HepG2 (cell line): Measurements from ENCODE around the gene MXRA8. TPM values are rescaled to one million over a fixed set of nuclear protein-coding genes. Genes with fewer than 3 reads are reported as not detected.

ENCODE experiments used
- GATAD1 ChIP-seq: IDR thresholded peaks from 2 replicates; pipeline ENCODE4 v1.6.1; 2016; ENCODE audit warnings: missing genetic modification reagents, missing compliant biosample characterization
- HNRNPK ChIP-seq: fragments of 200-400 bp; formaldehyde crosslinking; IDR thresholded peaks from 2 replicates; pipeline ENCODE4 v1.6.1; 2018; ENCODE audit warnings: low read length, low read depth, moderate library complexity, mild to moderate bottlenecking; ENCODE audit not compliant: poor library complexity, severe bottlenecking
- IKZF1 ChIP-seq: fragments of 450-650 bp; IDR thresholded peaks from 2 replicates; pipeline ENCODE4 v1.7.1; 2016
- KMT2B ChIP-seq: IDR thresholded peaks from 2 replicates; pipeline ENCODE4 v1.6.1; 2016; ENCODE audit warnings: missing genetic modification reagents, missing compliant biosample characterization
- SALL1 ChIP-seq: sonication (generic); formaldehyde crosslinking; IDR thresholded peaks from 2 replicates; pipeline ENCODE4 v1.8.0; 2022; ENCODE audit warnings: mild to moderate bottlenecking, missing genetic modification reagents
- SIX1 ChIP-seq: sonication (generic); formaldehyde crosslinking; IDR thresholded peaks from 2 replicates; pipeline ENCODE4 v1.4.0; 2020; ENCODE audit warnings: missing genetic modification reagents, borderline replicate concordance
- SIX4 ChIP-seq: sonication (generic); formaldehyde crosslinking; IDR thresholded peaks from 2 replicates; pipeline ENCODE4 v1.4.0; 2020; ENCODE audit warnings: missing genetic modification reagents
- SOX6 ChIP-seq, 2 experiments: fragments of 450-650 bp in 1 of 2; sonication (generic) in 1 of 2; formaldehyde crosslinking in 1 of 2; IDR thresholded peaks; 2 replicates each; pipeline versions ENCODE4 v1.4.0 to v1.6.1; 2017 to 2020; ENCODE audit warnings: antibody characterized with exemption in 1 of 2, mild to moderate bottlenecking in 1 of 2, missing genetic modification reagents in 1 of 2
- SPEN ChIP-seq: sonication (generic); formaldehyde crosslinking; IDR thresholded peaks from 2 replicates; pipeline ENCODE4 v1.5.1; 2020; ENCODE audit warnings: low read depth, mild to moderate bottlenecking, missing genetic modification reagents
- SRY ChIP-seq: sonication (generic); formaldehyde crosslinking; IDR thresholded peaks from 2 replicates; pipeline ENCODE4 v1.8.0; 2022; ENCODE audit warnings: mild to moderate bottlenecking, missing genetic modification reagents
- TAF15 ChIP-seq: fragments of 200-400 bp; formaldehyde crosslinking; IDR thresholded peaks from one replicate; pipeline ENCODE4 v1.6.1; 2018; ENCODE audit warnings: mild to moderate bottlenecking, low read depth, low read length; ENCODE audit not compliant: poor library complexity, severe bottlenecking
- ZBTB1 ChIP-seq: sonication (generic); formaldehyde crosslinking; IDR thresholded peaks from 2 replicates; pipeline ENCODE4 v1.4.0; 2020; ENCODE audit warnings: missing genetic modification reagents, borderline replicate concordance
- ZNF10 ChIP-seq: sonication (generic); formaldehyde crosslinking; IDR thresholded peaks from 2 replicates; pipeline ENCODE4 v1.4.0; 2020; ENCODE audit warnings: mild to moderate bottlenecking, low read depth, missing genetic modification reagents, borderline replicate concordance
- ZNF335 ChIP-seq: sonication (generic); formaldehyde crosslinking; IDR thresholded peaks from 2 replicates; pipeline ENCODE4 v1.4.0; 2020; ENCODE audit warnings: missing genetic modification reagents
- ZSCAN31 ChIP-seq: sonication (generic); formaldehyde crosslinking; IDR thresholded peaks from 2 replicates; pipeline ENCODE4 v1.5.0; 2020; ENCODE audit warnings: low read depth, mild to moderate bottlenecking, missing genetic modification reagents
- polyA plus RNA-seq, 8 experiments: library from polyadenylated mRNA; depleted of rRNA in 3 of 8; stranded (reverse) in 7 of 8; unstranded in 1 of 8; fragments of >200 nt; fragmentation: Illumina TruSeq in 4 of 8; extraction: Trizol in 4 of 8; gene quantifications; 2 replicates each; pipeline versions ENCODE4 v1.2.1 to v1.2.3, GENCODE V29; 2011 to 2016; ENCODE audit warnings: low read depth in 4 of 8, missing spikeins in 1 of 8, mixed read lengths in 1 of 8; ENCODE audit not compliant: insufficient read depth in 1 of 8
- total RNA-seq, 5 experiments: library from RNA; depleted of rRNA; stranded (reverse); fragments of >200 nt; fragmentation: Illumina TruSeq; extraction: Trizol; gene quantifications; 2 replicates each; pipeline ENCODE4 v1.2.3, GENCODE V29; 2016; ENCODE audit warnings: low read depth in 1 of 5
- TF ChIP-seq, protein P1 (sequence below), 2 experiments: sonication (generic) in 1 of 2; formaldehyde crosslinking in 1 of 2; IDR thresholded peaks; 2 replicates each; pipeline versions ENCODE4 v1.4.0 to v1.6.1; 2016 to 2020; ENCODE audit warnings: borderline replicate concordance in 1 of 2, low read depth in 1 of 2, mild to moderate bottlenecking in 1 of 2, missing genetic modification reagents in 1 of 2
- TF ChIP-seq, protein P2 (sequence below): sonication (generic); formaldehyde crosslinking; IDR thresholded peaks from 2 replicates; pipeline ENCODE4 v1.5.1; 2020; ENCODE audit warnings: mild to moderate bottlenecking, missing genetic modification reagents, moderate library complexity
- TF ChIP-seq, protein P3 (sequence below): IDR thresholded peaks from 2 replicates; pipeline ENCODE4 v1.6.1; 2016; ENCODE audit warnings: low read depth, borderline replicate concordance
- TF ChIP-seq, protein P4 (sequence below): sonication (generic); formaldehyde crosslinking; IDR thresholded peaks from 2 replicates; pipeline ENCODE4 v1.4.0; 2020; ENCODE audit warnings: missing genetic modification reagents

The MXRA8 gene
- total and polyA plus RNA-seq, 2 of the 13 experiments (the other 11 are each of a cell fraction or from before 2014, with no cell fraction given) = 19.8 to 44.8 TPM

DNA sequence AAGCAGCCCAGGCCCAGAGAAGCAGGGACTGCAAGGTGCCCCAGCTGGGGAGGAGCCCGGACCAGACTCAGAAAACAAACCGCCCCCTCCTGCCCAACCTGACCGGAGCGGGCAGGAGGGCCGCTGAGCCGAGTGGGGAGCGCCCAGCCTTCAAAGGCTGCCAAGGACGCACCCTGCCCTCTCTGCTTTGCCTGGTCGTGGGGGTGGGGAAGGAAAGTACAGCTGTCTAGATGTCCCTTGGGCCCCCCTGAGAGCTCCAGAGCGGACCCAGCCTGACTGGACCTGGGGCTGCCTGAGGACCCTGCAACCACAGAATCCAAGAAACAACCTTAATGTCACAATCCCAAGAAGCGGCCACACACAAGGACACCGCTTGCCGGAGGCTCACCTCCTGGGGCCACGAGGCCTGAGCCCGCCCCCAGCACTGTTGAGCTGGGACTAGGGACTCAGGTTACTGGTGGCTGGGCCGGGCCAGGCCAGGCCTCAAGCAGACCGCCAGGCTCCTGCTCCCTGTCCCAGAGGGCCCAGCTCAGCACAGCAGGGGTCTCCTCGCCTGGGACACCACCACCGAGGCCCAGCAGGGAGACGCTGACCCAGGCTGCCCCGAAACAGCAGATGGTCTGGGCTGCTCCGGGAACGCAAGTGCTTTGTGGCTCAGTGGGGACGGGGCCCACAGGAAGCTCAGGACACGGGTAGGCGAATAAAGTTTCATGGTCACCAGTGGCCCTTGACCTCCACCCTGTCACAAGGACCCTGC, 10.5 kb downstream of the MXRA8 start (continued):
- TF ChIP-seq, protein P1, sequence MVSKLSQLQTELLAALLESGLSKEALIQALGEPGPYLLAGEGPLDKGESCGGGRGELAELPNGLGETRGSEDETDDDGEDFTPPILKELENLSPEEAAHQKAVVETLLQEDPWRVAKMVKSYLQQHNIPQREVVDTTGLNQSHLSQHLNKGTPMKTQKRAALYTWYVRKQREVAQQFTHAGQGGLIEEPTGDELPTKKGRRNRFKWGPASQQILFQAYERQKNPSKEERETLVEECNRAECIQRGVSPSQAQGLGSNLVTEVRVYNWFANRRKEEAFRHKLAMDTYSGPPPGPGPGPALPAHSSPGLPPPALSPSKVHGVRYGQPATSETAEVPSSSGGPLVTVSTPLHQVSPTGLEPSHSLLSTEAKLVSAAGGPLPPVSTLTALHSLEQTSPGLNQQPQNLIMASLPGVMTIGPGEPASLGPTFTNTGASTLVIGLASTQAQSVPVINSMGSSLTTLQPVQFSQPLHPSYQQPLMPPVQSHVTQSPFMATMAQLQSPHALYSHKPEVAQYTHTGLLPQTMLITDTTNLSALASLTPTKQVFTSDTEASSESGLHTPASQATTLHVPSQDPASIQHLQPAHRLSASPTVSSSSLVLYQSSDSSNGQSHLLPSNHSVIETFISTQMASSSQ (IDR thresholded peaks at IDR 0.05; ENCODE audit: low read depth) = no peak
- TF ChIP-seq, protein P1 (CRISPR knock-in tag; IDR thresholded peaks at IDR 0.05; ENCODE audit: borderline replicate concordance) = peak; percentile 9; the same call in 1 of the 2 replicates
- peak; percentile 73; the same call in 1 of the 2 replicates for TF ChIP-seq SIX4
- no peak for TF ChIP-seq ZNF335 (CRISPR knock-in tag)
- no peak for TF ChIP-seq SOX6 (IDR thresholded peaks at IDR 0.05)
- peak; percentile 46 for TF ChIP-seq SOX6 (CRISPR knock-in tag; IDR thresholded peaks at IDR 0.05)
- TF ChIP-seq IKZF1 = no peak
- TF ChIP-seq HNRNPK = no peak
- no peak for TF ChIP-seq ZNF10 (CRISPR knock-in tag)
- TF ChIP-seq, protein P2, sequence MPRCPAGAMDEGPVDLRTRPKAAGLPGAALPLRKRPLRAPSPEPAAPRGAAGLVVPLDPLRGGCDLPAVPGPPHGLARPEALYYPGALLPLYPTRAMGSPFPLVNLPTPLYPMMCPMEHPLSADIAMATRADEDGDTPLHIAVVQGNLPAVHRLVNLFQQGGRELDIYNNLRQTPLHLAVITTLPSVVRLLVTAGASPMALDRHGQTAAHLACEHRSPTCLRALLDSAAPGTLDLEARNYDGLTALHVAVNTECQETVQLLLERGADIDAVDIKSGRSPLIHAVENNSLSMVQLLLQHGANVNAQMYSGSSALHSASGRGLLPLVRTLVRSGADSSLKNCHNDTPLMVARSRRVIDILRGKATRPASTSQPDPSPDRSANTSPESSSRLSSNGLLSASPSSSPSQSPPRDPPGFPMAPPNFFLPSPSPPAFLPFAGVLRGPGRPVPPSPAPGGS (CRISPR knock-in tag) = peak; percentile 32; the same call in 1 of the 2 replicates
- peak; percentile 53; the same call in 1 of the 2 replicates for TF ChIP-seq GATAD1 (CRISPR knock-in tag)
- TF ChIP-seq KMT2B (CRISPR knock-in tag) = peak; percentile 38; the same call in 1 of the 2 replicates
- TF ChIP-seq, protein P3, sequence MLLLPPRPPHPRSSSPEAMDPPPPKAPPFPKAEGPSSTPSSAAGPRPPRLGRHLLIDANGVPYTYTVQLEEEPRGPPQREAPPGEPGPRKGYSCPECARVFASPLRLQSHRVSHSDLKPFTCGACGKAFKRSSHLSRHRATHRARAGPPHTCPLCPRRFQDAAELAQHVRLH = no peak
- TF ChIP-seq SALL1 (CRISPR knock-in tag) = peak; percentile 11; the same call in 1 of the 2 replicates
- TF ChIP-seq SRY (CRISPR knock-in tag) = no peak
- TF ChIP-seq ZSCAN31 (CRISPR knock-in tag) = 0 out of 2 replicates have a peak, but pooled peaks have one; percentile 37
- TF ChIP-seq, protein P4, sequence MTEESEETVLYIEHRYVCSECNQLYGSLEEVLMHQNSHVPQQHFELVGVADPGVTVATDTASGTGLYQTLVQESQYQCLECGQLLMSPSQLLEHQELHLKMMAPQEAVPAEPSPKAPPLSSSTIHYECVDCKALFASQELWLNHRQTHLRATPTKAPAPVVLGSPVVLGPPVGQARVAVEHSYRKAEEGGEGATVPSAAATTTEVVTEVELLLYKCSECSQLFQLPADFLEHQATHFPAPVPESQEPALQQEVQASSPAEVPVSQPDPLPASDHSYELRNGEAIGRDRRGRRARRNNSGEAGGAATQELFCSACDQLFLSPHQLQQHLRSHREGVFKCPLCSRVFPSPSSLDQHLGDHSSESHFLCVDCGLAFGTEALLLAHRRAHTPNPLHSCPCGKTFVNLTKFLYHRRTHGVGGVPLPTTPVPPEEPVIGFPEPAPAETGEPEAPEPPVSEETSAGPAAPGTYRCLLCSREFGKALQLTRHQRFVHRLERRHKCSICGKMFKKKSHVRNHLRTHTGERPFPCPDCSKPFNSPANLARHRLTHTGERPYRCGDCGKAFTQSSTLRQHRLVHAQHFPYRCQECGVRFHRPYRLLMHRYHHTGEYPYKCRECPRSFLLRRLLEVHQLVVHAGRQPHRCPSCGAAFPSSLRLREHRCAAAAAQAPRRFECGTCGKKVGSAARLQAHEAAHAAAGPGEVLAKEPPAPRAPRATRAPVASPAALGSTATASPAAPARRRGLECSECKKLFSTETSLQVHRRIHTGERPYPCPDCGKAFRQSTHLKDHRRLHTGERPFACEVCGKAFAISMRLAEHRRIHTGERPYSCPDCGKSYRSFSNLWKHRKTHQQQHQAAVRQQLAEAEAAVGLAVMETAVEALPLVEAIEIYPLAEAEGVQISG = peak; percentile 70
- TF ChIP-seq SIX1 (CRISPR knock-in tag) = no peak
- no peak for TF ChIP-seq TAF15
- no peak for TF ChIP-seq ZBTB1
- peak; percentile 17; the same call in 1 of the 2 replicates for TF ChIP-seq SPEN (CRISPR knock-in tag)
